GM23248 (cell line): ENCODE measurements around the gene RABEP1. TPM values are rescaled to one million over a fixed set of nuclear protein-coding genes. Genes with fewer than 3 reads are reported as not detected.
"Not testable (repeated sequence)": the region's sequence is repeated elsewhere in the genome, so short reads cannot be mapped to it uniquely, and the experiment has no call there.

ENCODE experiments used
- DNase-seq: peaks from one replicate; pipeline ENCODE4 v3.0.0-alpha.2; 2015
- H2AFZ ChIP-seq: fragments of 200-600 bp; sonication (generic); 2 replicates; pipeline ENCODE4 v1.6.1; 2016; ENCODE audit warnings: antibody characterized with exemption
- H3F3A ChIP-seq: fragments of 200-600 bp; sonication (generic); 2 replicates; pipeline ENCODE4 v1.6.1; 2016; ENCODE audit warnings: mild to moderate bottlenecking, antibody characterized with exemption, mixed run types; ENCODE audit not compliant: insufficient read depth
- H3K27ac ChIP-seq: fragments of 200-600 bp; sonication (generic); 2 replicates; pipeline ENCODE4 v1.5.1; 2016; ENCODE audit warnings: mild to moderate bottlenecking
- H3K27me3 ChIP-seq: fragments of 200-600 bp; sonication (generic); replicated peaks from 2 replicates; pipeline ENCODE4 v1.6.1; 2016; ENCODE audit warnings: mild to moderate bottlenecking; ENCODE audit not compliant: insufficient read depth
- H3K36me3 ChIP-seq: fragments of 200-600 bp; sonication (generic); 2 replicates; pipeline ENCODE4 v1.6.1; 2016; ENCODE audit warnings: low read depth, mild to moderate bottlenecking
- H3K4me1 ChIP-seq: fragments of 200-600 bp; sonication (generic); 2 replicates; pipeline ENCODE4 v1.6.1; 2016; ENCODE audit warnings: mild to moderate bottlenecking; ENCODE audit not compliant: insufficient read depth
- H3K4me2 ChIP-seq: fragments of 200-600 bp; sonication (generic); one replicate; pipeline ENCODE4 v1.6.1; 2016; ENCODE audit warnings: mild to moderate bottlenecking; ENCODE audit not compliant: unreplicated experiment
- H3K4me3 ChIP-seq: fragments of 200-600 bp; sonication (generic); 2 replicates; pipeline ENCODE4 v1.5.1; 2016; ENCODE audit warnings: mild to moderate bottlenecking
- H3K79me2 ChIP-seq: fragments of 200-600 bp; sonication (generic); 2 replicates; pipeline ENCODE4 v1.6.1; 2016; ENCODE audit warnings: mild to moderate bottlenecking; ENCODE audit not compliant: insufficient read depth
- H3K9ac ChIP-seq: fragments of 200-600 bp; sonication (generic); 2 replicates; pipeline ENCODE4 v1.6.1; 2016; ENCODE audit warnings: mild to moderate bottlenecking
- H3K9me2 ChIP-seq: fragments of 200-600 bp; sonication (generic); 2 replicates; pipeline ENCODE4 v1.6.1; 2016; ENCODE audit warnings: mixed run types, mild to moderate bottlenecking, moderate library complexity; ENCODE audit not compliant: insufficient read depth
- H3K9me3 ChIP-seq: fragments of 200-600 bp; sonication (generic); one replicate; pipeline ENCODE4 v1.6.1; 2017; ENCODE audit warnings: low read depth
- H4K20me1 ChIP-seq: fragments of 200-600 bp; sonication (generic); 2 replicates; pipeline ENCODE4 v1.6.0; 2016; ENCODE audit not compliant: insufficient read depth
- EZH2 ChIP-seq: fragments of 200-600 bp; sonication (generic); IDR thresholded peaks from 2 replicates; pipeline ENCODE4 v1.6.1; 2018; ENCODE audit warnings: antibody characterized with exemption, mild to moderate bottlenecking; ENCODE audit not compliant: insufficient read depth, poor library complexity, severe bottlenecking
- EZH2phosphoT487 ChIP-seq: fragments of 200-600 bp; sonication (generic); IDR thresholded peaks from 2 replicates; pipeline ENCODE4 v1.6.1; 2018; ENCODE audit warnings: antibody characterized with exemption, moderate library complexity, mild to moderate bottlenecking, low read depth; ENCODE audit not compliant: insufficient read depth
- WGBS, 2 experiments: methylation state at CpG; one replicate each; pipeline ENCODE4 v1.1.6; 2015 to 2017; ENCODE audit warnings: low lambda C conversion rate in 2 of 2, low coverage in 1 of 2; ENCODE audit errors: missing lambda C conversion rate in 2 of 2; 5-methylcytosine and 5-hydroxymethylcytosine counted together
- in situ Hi-C: fragments of 300-500 bp; cut with MboI; formaldehyde crosslinking; loops from 2 replicates; pipeline ENCODE4 v1.15.0; 2020
- polyA plus RNA-seq: library from polyadenylated mRNA; unstranded; fragments of >200 nt; fragmentation: Nextera tagmentation; extraction: Ambion mirVana; gene quantifications from 2 replicates; pipeline ENCODE4 v1.2.1, GENCODE V29; 2016
- total RNA-seq: library from RNA; depleted of rRNA; stranded (reverse); fragments of >200 nt; shearing (Covaris generic); gene quantifications from 2 replicates; pipeline ENCODE4 v1.2.3, GENCODE V29; 2014; rRNA removed

Gene RABEP1
- total RNA-seq (26.3 and 51.2 TPM in 2 replicates), polyA plus RNA-seq (33.1 and 33.6 TPM in 2 replicates)

- in situ Hi-C loops: no loop called here
- Histone ChIP-seq H3F3A (peaks cover 15% of the 10 kb centered on the region; the same call in 1 of the 2 replicates), H3K4me3 (peak within 1 kb of the TSS; percentile 75), H3K27me3 (no peaks in the 10 kb centered on the region), H3K79me2 (peaks cover 45% of the 10 kb centered on the region), H3K9me3 (no peaks in the 10 kb centered on the region), H3K27ac (peak within 1 kb of the TSS; percentile 62), H4K20me1 (no peaks in the 10 kb centered on the region), H3K9me2 (no peaks in the 10 kb centered on the region), H3K4me2 (peak within 1 kb of the TSS; percentile 99), H2AFZ (peak within 1 kb of the TSS; percentile 78), H3K36me3 (no peaks in the 10 kb centered on the region), H3K9ac (peak within 1 kb of the TSS; percentile 81), H3K4me1 (peaks cover 15% of the 10 kb centered on the region)
- TF ChIP-seq EZH2phosphoT487: no peak
- TF ChIP-seq EZH2: no peak
- WGBS, 2 experiments: 1 to 2% methylated on average over 13 to 90 of the region's 98 CpGs
- peak; percentile 93 for DNase-seq
Measured at GRCh38 chr17:5281814-5282641, at the start of gene RABEP1. Gene RABEP1, plus strand, starts transcription at chr17:5282284. Its CDS starts 203 bp downstream, at chr17:5282487.

GRCh38 chr17:5233492-5233891, 48.6 kb upstream of the RABEP1 start:
- in situ Hi-C loops, H3K36me3 ChIP-seq, H3K4me3 ChIP-seq, H2AFZ ChIP-seq, H3F3A ChIP-seq, H3K4me2 ChIP-seq, H3K9ac ChIP-seq, H3K4me1 ChIP-seq, DNase-seq, H4K20me1 ChIP-seq, H3K27ac ChIP-seq, H3K9me2 ChIP-seq, H3K79me2 ChIP-seq, H3K9me3 ChIP-seq, H3K27me3 ChIP-seq: not testable (repeated sequence)
- 95 to 97% methylated on average over 7 of the region's 7 CpGs for WGBS, 2 experiments

- H3K79me2 ChIP-seq: no peaks in the 10 kb centered on the region
- no peaks in the 10 kb centered on the region for H3F3A ChIP-seq
- H3K4me1 ChIP-seq: no peaks in the 10 kb centered on the region
- no peaks in the 10 kb centered on the region for H4K20me1 ChIP-seq
- H3K36me3 ChIP-seq: no peaks in the 10 kb centered on the region
- no peaks in the 10 kb centered on the region for H3K9me2 ChIP-seq
- DNase-seq: no peak
- no peak within 1 kb of the TSS for H3K27ac ChIP-seq
- WGBS, 2 experiments: 84 to 85% methylated on average over 19 of the region's 19 CpGs
- H3K27me3 ChIP-seq: no peaks in the 10 kb centered on the region
- H3K9ac ChIP-seq: no peak within 1 kb of the TSS
- H3K4me3 ChIP-seq: no peak within 1 kb of the TSS
- no peaks in the 10 kb centered on the region for H3K9me3 ChIP-seq
- no peak within 1 kb of the TSS for H3K4me2 ChIP-seq
- no peak within 1 kb of the TSS for H2AFZ ChIP-seq
- TF ChIP-seq EZH2 (no peak), EZH2phosphoT487 (no peak)
- in situ Hi-C loops: no loop called here
Measured at GRCh38 chr17:5234645-5235576, 47.2 kb upstream of the RABEP1 start, which contains the start of gene SCIMP. Gene SCIMP, minus strand, starts transcription at chr17:5234860. Its CDS starts 105 bp downstream, at chr17:5234755.

GRCh38 chr17:5236938-5237540, 45.0 kb upstream of the RABEP1 start:
- 61 to 62% methylated on average over 3 of the region's 3 CpGs for WGBS, 2 experiments
- Histone ChIP-seq H3K27me3 (no peaks in the 10 kb centered on the region), H3K4me2 (no peak overlapping the region), H3K4me3 (no peak overlapping the region), H3K9me3 (no peaks in the 10 kb centered on the region), H3K36me3 (no peaks in the 10 kb centered on the region), H3F3A (no peaks in the 10 kb centered on the region), H3K9ac (no peak overlapping the region), H3K79me2 (no peaks in the 10 kb centered on the region), H2AFZ (no peak overlapping the region), H3K4me1 (no peaks in the 10 kb centered on the region), H3K9me2 (no peaks in the 10 kb centered on the region), H4K20me1 (no peaks in the 10 kb centered on the region), H3K27ac (no peak overlapping the region)
- TF ChIP-seq EZH2 (no peak), EZH2phosphoT487 (no peak)
- in situ Hi-C loops: no loop called here
- DNase-seq: no peak
